ENCODE results near the gene RAPGEF2.
"Not testable (repeated sequence)": the region's sequence is repeated elsewhere in the genome, so short reads cannot be mapped to it uniquely, and the experiment has no call there.

The RAPGEF2 gene

GRCh38 chr4:159363361-159363760 is 260.5 kb downstream of the RAPGEF2 start:
- DNase-seq (ENCODE audit: low read depth in 1 of 2, low spot score in 1 of 2) = no peak

GRCh38 chr4:159366966-159367780 is 264.3 kb downstream of the RAPGEF2 start:
- DNase-seq (ENCODE audit: low read depth in 1 of 2, low spot score in 1 of 2) = no peak

GRCh38 chr4:159367781-159368080 is 264.9 kb downstream of the RAPGEF2 start:
- DNase-seq (ENCODE audit: low read depth in 1 of 2, low spot score in 1 of 2) = no peak

- no peak for DNase-seq (ENCODE audit: low read depth in 1 of 2, low spot score in 1 of 2)
Observed at GRCh38 chr4:159368320-159368719, 265.4 kb downstream of the RAPGEF2 start.

- no peak for DNase-seq (ENCODE audit: low read depth in 1 of 2, low spot score in 1 of 2)
Observed at GRCh38 chr4:159369256-159369655, 266.4 kb downstream of the RAPGEF2 start.

GRCh38 chr4:159370286-159370685 is 267.4 kb downstream of the RAPGEF2 start:
- no peak for DNase-seq (ENCODE audit: low read depth in 1 of 2, low spot score in 1 of 2)

GRCh38 chr4:159374749-159375530 is 272.1 kb downstream of the RAPGEF2 start:
- DNase-seq (ENCODE audit: low read depth in 1 of 2, low spot score in 1 of 2) = no peak

- DNase-seq (ENCODE audit: low read depth in 1 of 2, low spot score in 1 of 2) = no peak
Observed at GRCh38 chr4:159376289-159376688, 273.4 kb downstream of the RAPGEF2 start.

GRCh38 chr4:159378056-159378616 is 275.3 kb downstream of the RAPGEF2 start:
- DNase-seq (ENCODE audit: low read depth in 1 of 2, low spot score in 1 of 2) = no peak

- not testable (repeated sequence) for DNase-seq (ENCODE audit: low read depth in 1 of 2, low spot score in 1 of 2)
Observed at GRCh38 chr4:159379064-159379463, 276.2 kb downstream of the RAPGEF2 start.

GRCh38 chr4:159379836-159380235 is 277.0 kb downstream of the RAPGEF2 start:
- no peak for DNase-seq (ENCODE audit: low read depth in 1 of 2, low spot score in 1 of 2)

GRCh38 chr4:159382856-159383561 is 280.1 kb downstream of the RAPGEF2 start:
- DNase-seq (ENCODE audit: low read depth in 1 of 2, low spot score in 1 of 2) = no peak

GRCh38 chr4:159383562-159383931 is 280.7 kb downstream of the RAPGEF2 start:
- no peak for DNase-seq (ENCODE audit: low read depth in 1 of 2, low spot score in 1 of 2)

- DNase-seq (ENCODE audit: low read depth in 1 of 2, low spot score in 1 of 2) = no peak
Observed at GRCh38 chr4:159384017-159384416, 281.1 kb downstream of the RAPGEF2 start.

GRCh38 chr4:159384632-159385031 is 281.8 kb downstream of the RAPGEF2 start:
- DNase-seq (ENCODE audit: low read depth in 1 of 2, low spot score in 1 of 2) = no peak

- no peak for DNase-seq (ENCODE audit: low read depth in 1 of 2, low spot score in 1 of 2)
Observed at GRCh38 chr4:159386620-159387019, 283.7 kb downstream of the RAPGEF2 start.

GRCh38 chr4:159389756-159390155 is 286.9 kb downstream of the RAPGEF2 start:
- no peak for DNase-seq (ENCODE audit: low read depth in 1 of 2, low spot score in 1 of 2)

- DNase-seq (ENCODE audit: low read depth in 1 of 2, low spot score in 1 of 2) = no peak
Observed at GRCh38 chr4:159390648-159391047, 287.8 kb downstream of the RAPGEF2 start.

GRCh38 chr4:159395693-159396092 is 292.8 kb downstream of the RAPGEF2 start:
- DNase-seq (ENCODE audit: low read depth in 1 of 2, low spot score in 1 of 2) = no peak

- DNase-seq (ENCODE audit: low read depth in 1 of 2, low spot score in 1 of 2) = no peak
Observed at GRCh38 chr4:159396151-159396550, 293.3 kb downstream of the RAPGEF2 start.

GRCh38 chr4:159398236-159398638 is 295.4 kb downstream of the RAPGEF2 start:
- DNase-seq (ENCODE audit: low read depth in 1 of 2, low spot score in 1 of 2) = no peak

All from stimulated activated CD4-positive, alpha-beta T cell treated with anti-CD3 and anti-CD28 coated beads, Interleukin-15, amount 100 ng/mL, for 1 hour (primary cell).